K562 (cell line): ENCODE results near the gene MT1A. TPM values are rescaled to one million over a fixed set of nuclear protein-coding genes. Genes with fewer than 3 reads are reported as not detected.

Experiments used
- CBFA2T3 ChIP-seq: fragments of 450-650 bp; IDR thresholded peaks from 2 replicates; pipeline ENCODE4 v1.6.1; 2017
- ZBTB40 ChIP-seq, 2 experiments: fragments of 450-650 bp in 1 of 2; sonication (generic) in 1 of 2; formaldehyde crosslinking in 1 of 2; IDR thresholded peaks; 2 replicates each; pipeline versions ENCODE4 v1.7.1 to v1.9.0; 2016 to 2022; ENCODE audit warnings: inconsistent platforms in 1 of 2, mild to moderate bottlenecking in 1 of 2, missing genetic modification reagents in 1 of 2
- ZBTB8A ChIP-seq: fragments of 450-650 bp; IDR thresholded peaks from 2 replicates; pipeline ENCODE4 v1.6.1; 2018; ENCODE audit warnings: mild to moderate bottlenecking, moderate library complexity; ENCODE audit not compliant: partially characterized antibody
- ZNF184 ChIP-seq: sonication (generic); formaldehyde crosslinking; IDR thresholded peaks from 2 replicates; pipeline ENCODE4 v1.5.0; 2020; ENCODE audit warnings: missing genetic modification reagents
- ZNF644 ChIP-seq: fragments of 200-800 bp; sonication (Bioruptor generic); IDR thresholded peaks from 2 replicates; pipeline ENCODE4 v1.6.1; 2016; ENCODE audit warnings: low read depth, missing genetic modification characterization, missing compliant biosample characterization
- polyA plus RNA-seq, 8 experiments: library from polyadenylated mRNA; depleted of rRNA in 4 of 8; stranded (reverse) in 5 of 8; unstranded in 3 of 8; fragments of >200 nt; fragmentation: Nextera tagmentation in 2 of 8; fragmentation: Illumina TruSeq in 1 of 8; extraction: Ambion mirVana in 2 of 8; extraction: Trizol in 1 of 8; gene quantifications; 2 replicates each; pipeline versions ENCODE4 v1.2.1 to v1.2.3, GENCODE V29; 2011 to 2014; ENCODE audit warnings: inconsistent platforms in 1 of 8, missing spikeins in 1 of 8
- total RNA-seq, 7 experiments: library from RNA; depleted of rRNA in 6 of 7; stranded (reverse); fragments of >200 nt in 6 of 7; fragmentation: Illumina TruSeq in 2 of 7; extraction: Trizol in 2 of 7; gene quantifications; 2 replicates each; pipeline versions ENCODE4 v1.2.1 to v1.2.3, GENCODE V29; 2011 to 2021; ENCODE audit warnings: low replicate concordance in 1 of 7

Gene MT1A
- total and polyA plus RNA-seq, 9 of the 15 experiments (the other 6 are each of a cell fraction or from before 2014, with no cell fraction given): 0.23 TPM; not detected in 8

GRCh38 chr16:56658327-56658875 lies 19.9 kb downstream of the MT1A start (continued):
- TF ChIP-seq ZBTB40 (IDR thresholded peaks at IDR 0.05): no peak
- no peak for TF ChIP-seq ZBTB40 (CRISPR knock-in tag; IDR thresholded peaks at IDR 0.05)
- TF ChIP-seq ZBTB8A: no peak
- TF ChIP-seq ZNF184: no peak
- no peak for TF ChIP-seq ZNF644
- TF ChIP-seq CBFA2T3: no peak
